Effector memory CD4-positive, alpha-beta T cell (primary cell): ENCODE data around the gene KDM2B.

Experiments
- DNase-seq, 3 donors: peaks; one replicate each; pipeline ENCODE4 v3.0.0-alpha.2; 2020
- H3K27ac ChIP-seq: 2 replicates; pipeline ENCODE4 v1.7.0; 2013; ENCODE audit warnings: mild to moderate bottlenecking, low read length, moderate library complexity; ENCODE audit not compliant: insufficient read depth, poor library complexity, severe bottlenecking
- H3K27me3 ChIP-seq: replicated peaks from 2 replicates; pipeline ENCODE4 v1.7.0; 2013; ENCODE audit warnings: mild to moderate bottlenecking, low read length; ENCODE audit not compliant: insufficient read depth, control insufficient read depth, poor library complexity, severe bottlenecking
- H3K36me3 ChIP-seq: 2 replicates; pipeline ENCODE4 v1.7.0; 2013; ENCODE audit warnings: mild to moderate bottlenecking, low read length, moderate library complexity; ENCODE audit not compliant: control insufficient read depth, insufficient read depth
- H3K4me1 ChIP-seq: 2 replicates; pipeline ENCODE4 v1.7.0; 2013; ENCODE audit warnings: low read length, mild to moderate bottlenecking; ENCODE audit not compliant: control insufficient read depth, insufficient read depth, poor library complexity, severe bottlenecking
- H3K4me3 ChIP-seq: 2 replicates; pipeline ENCODE4 v1.7.0; 2013; ENCODE audit warnings: low read length, low read depth, mild to moderate bottlenecking; ENCODE audit not compliant: insufficient read depth, poor library complexity, severe bottlenecking
- H3K9me3 ChIP-seq: 2 replicates; pipeline ENCODE4 v1.7.0; 2013; ENCODE audit warnings: mild to moderate bottlenecking, low read length, moderate library complexity; ENCODE audit not compliant: control insufficient read depth

KDM2B gene

DNA sequence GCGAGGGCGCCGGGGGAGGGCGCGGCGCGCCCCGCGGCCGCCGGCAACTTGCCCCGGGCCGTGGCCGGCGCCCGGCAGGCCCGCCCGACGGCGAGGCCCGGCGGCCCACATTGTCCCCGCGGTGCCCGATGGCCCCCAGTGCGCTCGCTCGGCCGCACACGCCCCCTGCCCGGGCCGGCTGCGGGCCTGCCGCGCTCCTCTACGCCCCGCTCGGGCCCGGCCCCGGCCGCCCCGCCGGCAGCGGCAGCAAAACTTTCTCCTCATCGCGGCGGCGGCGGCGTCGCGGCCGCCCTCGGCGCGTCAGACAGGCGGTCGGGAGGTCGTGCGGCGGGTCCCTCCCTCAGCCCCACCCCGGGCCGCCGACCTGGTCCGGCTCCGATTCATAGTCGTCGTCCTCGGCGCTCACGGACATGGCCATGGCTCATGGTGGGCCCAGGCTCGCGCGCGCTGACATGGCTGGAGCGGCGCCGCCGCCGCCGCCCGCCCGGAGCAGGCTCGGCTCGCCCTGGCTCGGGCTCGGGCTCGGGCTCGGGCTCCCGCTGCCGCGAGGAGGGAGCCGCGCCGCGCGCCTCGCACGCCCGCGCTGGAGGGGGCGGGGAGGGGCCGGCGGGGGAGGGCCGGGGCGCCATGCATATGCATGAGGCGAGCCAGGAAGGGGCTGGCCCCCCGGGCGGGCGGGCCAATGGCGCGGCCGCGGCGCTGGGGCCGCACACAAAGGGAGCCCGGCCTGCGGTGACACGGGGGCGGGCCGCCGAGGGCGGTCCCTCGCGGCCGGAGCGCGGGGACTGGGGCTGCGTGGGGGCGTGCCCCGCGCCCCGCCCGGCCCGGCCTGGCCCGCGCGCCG lies 113.8 kb downstream of the KDM2B start:
- Histone ChIP-seq H3K27ac (peak overlapping the region; percentile 55), H3K27me3 (no peaks in the 10 kb centered on the region), H3K9me3 (no peaks in the 10 kb centered on the region), H3K4me1 (peaks cover 8% of the 10 kb centered on the region), H3K36me3 (no peaks in the 10 kb centered on the region), H3K4me3 (peak overlapping the region; percentile 56)
- DNase-seq = peak; percentile 82 to 84 (median 83)

DNA sequence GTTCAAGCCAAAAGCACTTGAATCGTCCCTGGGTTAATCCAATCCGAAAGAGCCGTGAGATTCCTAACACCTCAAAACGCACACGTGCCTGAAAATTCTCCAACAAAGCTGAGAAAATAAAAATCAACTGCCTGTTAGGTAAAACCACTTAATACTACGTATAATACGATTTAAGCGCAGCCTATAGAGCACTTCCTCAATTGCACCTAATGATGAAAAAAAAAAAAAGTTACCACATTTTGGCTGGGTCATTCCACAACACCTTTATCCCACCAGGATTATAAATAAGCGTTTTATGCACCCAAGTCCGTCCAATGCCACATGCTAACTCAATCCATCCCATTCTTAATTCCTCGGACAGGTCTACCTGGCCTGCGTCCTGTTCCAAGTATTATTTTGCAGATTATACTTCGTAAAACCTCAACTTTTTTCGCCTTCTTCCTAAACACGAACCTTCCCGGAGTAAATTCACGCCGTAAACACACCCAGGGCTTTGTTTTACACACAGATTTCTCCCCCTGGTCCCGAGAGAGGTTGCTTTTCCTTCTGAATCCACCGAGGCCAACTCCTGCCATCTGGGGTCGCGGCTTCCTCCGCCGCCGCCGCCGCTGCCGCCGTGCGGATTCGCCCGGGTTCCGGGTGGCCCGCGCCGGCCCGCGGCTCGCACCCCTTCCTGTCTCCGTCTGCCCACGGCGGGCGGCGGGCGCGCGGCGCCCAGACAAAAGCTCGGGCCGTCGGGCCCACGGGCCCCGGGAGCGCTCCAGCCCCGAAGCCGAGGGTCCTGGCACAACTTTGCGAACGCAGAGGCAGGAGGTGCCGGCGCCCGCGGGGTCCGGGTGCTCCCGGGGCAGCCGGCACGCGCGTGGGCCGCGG lies 114.7 kb downstream of the KDM2B start:
- Histone ChIP-seq H3K36me3 (no peaks in the 10 kb centered on the region), H3K27ac (peak overlapping the region; percentile 51), H3K4me1 (peaks cover 8% of the 10 kb centered on the region), H3K27me3 (no peaks in the 10 kb centered on the region), H3K9me3 (no peaks in the 10 kb centered on the region), H3K4me3 (peak overlapping the region; percentile 56)
- peak; percentile 19 to 35 (median 29) for DNase-seq

DNA sequence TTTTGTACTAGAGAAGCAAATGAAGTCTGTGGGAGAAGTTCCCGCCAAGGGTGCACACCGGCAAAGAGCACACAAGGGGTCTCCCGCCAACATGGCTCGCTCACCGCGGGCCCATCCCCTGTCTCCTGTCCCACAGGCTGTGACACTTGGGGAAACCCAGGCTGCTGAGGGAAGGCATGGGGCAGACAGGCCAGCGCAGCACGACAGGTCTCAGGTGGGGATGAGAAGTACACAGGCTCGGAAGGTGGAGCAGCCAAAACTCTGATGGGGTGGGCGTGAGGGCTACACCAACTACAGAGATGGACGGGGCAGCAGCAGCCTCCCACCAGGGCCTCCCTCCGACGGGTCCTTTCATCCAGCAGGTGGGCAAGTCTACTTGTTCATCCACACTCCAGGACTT lies 116.5 kb downstream of the KDM2B start:
- H3K4me1 ChIP-seq = peaks cover 8% of the 10 kb centered on the region
- no peaks in the 10 kb centered on the region for H3K36me3 ChIP-seq
- H3K27me3 ChIP-seq = no peaks in the 10 kb centered on the region
- H3K9me3 ChIP-seq = no peaks in the 10 kb centered on the region
- DNase-seq = no peak
- H3K4me3 ChIP-seq = no peak overlapping the region
- H3K27ac ChIP-seq = no peak overlapping the region

DNA sequence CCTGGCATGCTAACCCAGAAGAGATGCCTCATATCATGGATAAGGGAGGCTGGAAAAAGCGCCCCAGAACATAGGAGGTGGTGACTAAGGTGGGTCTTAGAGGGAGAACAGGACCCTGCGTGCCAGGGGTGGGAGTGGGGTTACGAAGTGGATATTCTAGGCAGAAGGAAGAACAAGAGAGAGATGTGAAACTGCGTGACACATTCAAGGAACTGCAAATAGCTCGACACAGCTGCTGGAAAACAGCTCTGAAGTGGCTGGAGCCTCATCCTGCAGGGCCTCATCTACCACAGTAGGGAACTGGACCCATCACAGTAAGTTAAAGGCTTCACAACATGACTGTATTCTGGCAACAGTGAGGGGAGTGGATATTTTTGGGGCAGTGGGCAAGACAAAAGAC lies 119.8 kb downstream of the KDM2B start:
- no peak overlapping the region for H3K4me3 ChIP-seq
- H3K9me3 ChIP-seq = no peaks in the 10 kb centered on the region
- H3K27ac ChIP-seq = no peak overlapping the region
- no peak for DNase-seq
- no peaks in the 10 kb centered on the region for H3K27me3 ChIP-seq
- H3K4me1 ChIP-seq = peaks cover 6% of the 10 kb centered on the region
- H3K36me3 ChIP-seq = no peaks in the 10 kb centered on the region

DNA sequence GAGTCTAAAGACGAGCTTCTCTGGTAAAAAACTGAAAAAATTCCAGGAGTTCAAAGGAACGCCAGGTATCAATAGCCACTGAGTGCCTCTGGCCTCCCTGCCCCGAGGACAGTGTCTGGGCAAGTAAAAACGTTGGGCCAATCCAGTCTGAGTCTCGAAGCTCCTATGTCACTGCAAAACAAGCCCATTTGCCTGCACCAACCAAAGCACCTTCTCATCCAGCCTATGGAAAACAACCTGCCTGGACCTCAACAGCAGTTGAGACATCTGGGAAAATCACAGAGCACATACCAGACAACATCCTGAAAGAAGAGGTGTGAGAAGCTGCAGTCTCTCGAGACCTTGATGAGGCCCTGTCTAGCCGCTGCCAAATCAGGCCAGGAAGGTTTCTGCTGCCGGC lies 124.3 kb downstream of the KDM2B start:
- Histone ChIP-seq H3K9me3 (no peaks in the 10 kb centered on the region), H3K27ac (no peak overlapping the region), H3K4me1 (peaks cover 3% of the 10 kb centered on the region), H3K36me3 (no peaks in the 10 kb centered on the region), H3K4me3 (no peak overlapping the region), H3K27me3 (no peaks in the 10 kb centered on the region)
- DNase-seq = no peak

DNA sequence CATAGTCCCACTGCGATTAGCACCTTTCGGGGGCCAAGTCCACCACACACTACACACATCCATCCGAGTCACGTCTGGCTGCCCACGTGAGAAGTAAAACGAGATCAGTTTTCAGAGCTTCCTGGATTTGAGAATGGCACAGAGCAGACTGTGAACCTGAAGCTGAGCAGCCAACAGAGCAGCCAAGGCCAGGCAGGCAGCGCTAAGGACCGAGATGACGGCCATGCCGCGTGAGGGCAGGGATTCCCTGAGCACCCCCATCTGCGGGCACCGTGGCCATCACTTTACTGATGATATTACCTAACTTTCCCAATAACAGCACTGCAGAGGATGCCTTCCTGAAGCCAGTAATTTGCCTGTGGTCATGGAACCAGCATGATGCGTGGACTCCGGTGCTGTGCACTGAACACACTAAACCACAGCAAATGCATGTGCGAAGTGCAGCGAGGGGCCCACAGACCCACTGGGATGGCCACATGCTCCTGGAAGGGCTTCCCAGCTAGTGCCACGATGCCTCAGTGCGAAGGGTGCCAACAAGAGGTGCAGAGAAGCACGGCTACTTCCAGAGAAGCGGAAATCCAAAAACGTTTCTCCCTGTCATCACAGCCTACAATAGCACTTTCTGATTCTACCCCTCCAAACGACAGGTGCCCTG lies 124.9 kb downstream of the KDM2B start:
- DNase-seq = no peak
- Histone ChIP-seq H3K27ac (no peak overlapping the region), H3K4me1 (peaks cover 3% of the 10 kb centered on the region), H3K27me3 (no peaks in the 10 kb centered on the region), H3K4me3 (no peak overlapping the region), H3K9me3 (no peaks in the 10 kb centered on the region), H3K36me3 (no peaks in the 10 kb centered on the region)

DNA sequence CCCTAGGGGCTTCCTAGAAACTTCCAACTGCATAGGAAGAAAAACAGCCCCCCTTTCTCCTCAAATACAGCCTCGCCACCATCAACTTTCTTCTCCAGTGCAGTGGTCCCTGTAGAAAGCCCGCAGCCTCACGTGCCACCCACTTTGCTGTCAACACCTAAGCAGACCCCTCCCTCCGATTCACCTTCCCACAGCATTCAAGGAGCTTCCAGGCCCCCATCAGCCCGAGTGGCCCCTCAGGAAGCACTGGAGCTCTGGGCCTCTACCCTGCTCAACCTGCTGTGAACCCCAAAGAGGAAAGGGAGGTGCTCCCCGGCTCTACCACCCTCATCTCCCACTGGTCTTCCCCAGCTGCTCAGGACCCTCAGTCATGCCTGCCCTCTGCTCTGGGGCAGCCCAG lies 125.9 kb downstream of the KDM2B start:
- H3K4me3 ChIP-seq = no peak overlapping the region
- no peak overlapping the region for H3K27ac ChIP-seq
- no peaks in the 10 kb centered on the region for H3K27me3 ChIP-seq
- H3K4me1 ChIP-seq = peaks cover 3% of the 10 kb centered on the region
- DNase-seq = no peak
- no peaks in the 10 kb centered on the region for H3K9me3 ChIP-seq
- no peaks in the 10 kb centered on the region for H3K36me3 ChIP-seq

DNA sequence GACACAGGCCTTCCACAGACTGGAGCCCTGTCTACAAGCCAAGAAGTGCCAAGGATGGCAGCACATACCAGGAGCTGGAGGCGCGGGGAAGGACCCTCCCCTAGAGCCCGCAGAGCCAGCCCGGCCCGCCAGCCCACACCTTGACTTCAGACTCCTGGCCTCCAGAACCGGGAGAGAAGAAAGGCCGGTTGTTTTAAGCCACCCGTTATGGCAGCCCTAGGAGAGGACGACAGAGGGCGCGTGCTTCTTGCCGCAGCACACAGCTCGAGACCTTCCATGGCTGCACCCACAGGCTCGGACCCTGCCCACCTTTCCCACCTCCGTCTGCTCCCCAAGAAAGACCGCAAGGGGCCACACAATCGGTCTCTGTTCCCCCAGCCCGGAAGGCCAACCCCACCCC lies 127.2 kb downstream of the KDM2B start:
- peaks cover 3% of the 10 kb centered on the region for H3K4me1 ChIP-seq
- H3K27ac ChIP-seq = no peak overlapping the region
- H3K36me3 ChIP-seq = peaks cover 1% of the 10 kb centered on the region
- H3K27me3 ChIP-seq = no peaks in the 10 kb centered on the region
- DNase-seq = no peak
- H3K9me3 ChIP-seq = no peaks in the 10 kb centered on the region
- no peak overlapping the region for H3K4me3 ChIP-seq

DNA sequence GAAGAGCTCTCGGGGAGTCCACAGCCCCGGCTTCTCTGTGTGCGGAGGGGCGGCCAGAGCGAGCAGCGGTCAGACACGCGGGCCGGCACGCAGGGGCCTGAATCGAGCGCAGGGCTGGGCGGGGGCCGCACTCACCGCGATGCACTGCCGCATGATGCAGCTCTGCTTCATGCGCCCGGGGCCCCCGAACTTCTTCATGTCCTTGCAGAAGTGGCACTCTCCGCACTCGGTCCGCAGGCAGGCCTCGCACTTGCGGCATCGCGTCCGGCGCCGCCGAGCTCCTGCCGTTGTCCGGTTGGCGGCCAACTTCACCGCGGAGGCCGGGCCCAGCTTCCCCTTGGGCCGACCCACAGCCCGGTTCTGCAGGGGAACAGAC lies 127.8 kb downstream of the KDM2B start:
- no peak overlapping the region for H3K4me3 ChIP-seq
- H3K4me1 ChIP-seq = peaks cover 3% of the 10 kb centered on the region
- H3K27me3 ChIP-seq = no peaks in the 10 kb centered on the region
- no peak for DNase-seq
- no peaks in the 10 kb centered on the region for H3K9me3 ChIP-seq
- H3K27ac ChIP-seq = no peak overlapping the region
- peaks cover 5% of the 10 kb centered on the region for H3K36me3 ChIP-seq
